A673 (cell line): Measurements from ENCODE around the gene LMTK2.

ENCODE experiments used
- EZH2 ChIP-seq: fragments of 200-600 bp; sonication (generic); IDR thresholded peaks from 2 replicates; pipeline ENCODE4 v1.6.1; 2017; ENCODE audit warnings: borderline replicate concordance, low read depth, mild to moderate bottlenecking, mixed read lengths, antibody characterized with exemption, low read length; ENCODE audit not compliant: poor library complexity, severe bottlenecking
- TF ChIP-seq, protein P1 (sequence below): fragments of 300-800, 200-600 bp; sonication (generic); conservative IDR thresholded peaks from 2 replicates; pipeline ENCODE4 v1.5.1; 2017; ENCODE audit warnings: low read depth, mild to moderate bottlenecking, antibody characterized with exemption, low read length, moderate library complexity, mixed read lengths

DNA sequence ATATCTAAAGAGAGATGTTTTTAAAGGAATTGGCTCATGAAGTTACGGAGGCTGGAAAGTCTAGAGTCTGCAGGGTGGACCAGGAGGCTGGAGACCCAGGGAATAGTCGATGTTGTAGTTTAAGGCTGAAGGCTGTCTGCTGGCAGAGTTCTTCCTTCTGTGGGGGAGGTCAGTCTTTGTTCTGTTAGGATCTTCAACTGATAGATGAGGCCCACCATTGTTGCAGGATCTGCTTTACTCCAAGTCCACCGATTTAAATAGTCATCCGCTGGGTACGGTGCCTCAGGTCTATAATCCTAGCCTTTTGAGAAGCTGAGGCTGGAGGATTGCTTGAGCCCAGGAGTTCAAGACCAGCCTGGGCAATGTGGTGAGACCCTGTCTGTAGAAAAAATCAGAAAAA, 50.0 kb downstream of the LMTK2 start:
- TF ChIP-seq, protein P1, sequence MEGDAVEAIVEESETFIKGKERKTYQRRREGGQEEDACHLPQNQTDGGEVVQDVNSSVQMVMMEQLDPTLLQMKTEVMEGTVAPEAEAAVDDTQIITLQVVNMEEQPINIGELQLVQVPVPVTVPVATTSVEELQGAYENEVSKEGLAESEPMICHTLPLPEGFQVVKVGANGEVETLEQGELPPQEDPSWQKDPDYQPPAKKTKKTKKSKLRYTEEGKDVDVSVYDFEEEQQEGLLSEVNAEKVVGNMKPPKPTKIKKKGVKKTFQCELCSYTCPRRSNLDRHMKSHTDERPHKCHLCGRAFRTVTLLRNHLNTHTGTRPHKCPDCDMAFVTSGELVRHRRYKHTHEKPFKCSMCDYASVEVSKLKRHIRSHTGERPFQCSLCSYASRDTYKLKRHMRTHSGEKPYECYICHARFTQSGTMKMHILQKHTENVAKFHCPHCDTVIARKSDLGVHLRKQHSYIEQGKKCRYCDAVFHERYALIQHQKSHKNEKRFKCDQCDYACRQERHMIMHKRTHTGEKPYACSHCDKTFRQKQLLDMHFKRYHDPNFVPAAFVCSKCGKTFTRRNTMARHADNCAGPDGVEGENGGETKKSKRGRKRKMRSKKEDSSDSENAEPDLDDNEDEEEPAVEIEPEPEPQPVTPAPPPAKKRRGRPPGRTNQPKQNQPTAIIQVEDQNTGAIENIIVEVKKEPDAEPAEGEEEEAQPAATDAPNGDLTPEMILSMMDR, result no peak
- TF ChIP-seq EZH2, result no peak
